Femur (tissue), 1 donor: ENCODE data around the gene UCKL1.
"Not testable (repeated sequence)": the region's sequence is repeated elsewhere in the genome, so short reads cannot be mapped to it uniquely, and the experiment has no call there.

Source experiments
- DNase-seq: peaks from one replicate; pipeline ENCODE4 v3.0.0-alpha.2; 2017

The UCKL1 gene

DNA sequence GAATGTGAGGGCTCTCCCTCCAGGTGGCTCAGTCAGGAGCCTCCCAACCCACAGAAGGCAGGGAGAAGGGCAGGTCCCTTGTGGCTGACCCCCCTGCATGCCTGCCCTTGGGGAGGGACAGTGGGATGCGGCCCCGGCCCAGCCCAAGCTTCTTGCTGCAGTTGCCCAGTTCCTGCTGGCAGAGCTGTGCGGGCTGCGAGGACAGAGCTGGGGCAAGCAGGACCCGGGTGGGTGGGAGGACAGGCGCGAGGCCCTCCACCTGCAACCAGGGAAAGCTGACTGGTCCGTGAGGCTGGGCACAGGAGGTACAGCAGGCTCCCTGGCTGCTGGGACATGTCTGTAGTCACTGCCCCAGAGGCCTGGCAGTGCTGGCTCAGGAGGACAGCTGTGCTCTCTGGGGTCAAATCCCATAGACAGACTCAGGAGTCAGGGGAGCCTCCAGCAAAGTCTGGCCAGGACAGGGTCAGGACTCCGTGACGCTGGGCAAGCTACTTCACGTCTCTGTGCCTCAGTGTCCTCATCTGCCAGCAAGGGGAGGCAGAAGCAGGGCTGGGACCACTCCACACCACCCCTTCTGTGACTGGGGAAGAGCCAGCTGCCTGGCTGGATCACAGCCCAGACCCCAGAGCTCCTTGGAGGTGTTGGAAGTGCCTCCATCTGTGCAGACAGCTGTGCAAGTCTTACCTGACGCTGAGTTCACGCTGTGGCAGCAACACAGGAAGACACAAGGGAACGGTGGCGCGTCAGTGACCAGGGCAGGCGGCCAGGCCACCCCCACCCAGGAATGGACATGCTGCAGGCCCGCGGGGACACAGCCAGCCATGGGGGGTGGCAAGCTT, 13.0 kb downstream of the UCKL1 start:
- no peak for DNase-seq

DNA sequence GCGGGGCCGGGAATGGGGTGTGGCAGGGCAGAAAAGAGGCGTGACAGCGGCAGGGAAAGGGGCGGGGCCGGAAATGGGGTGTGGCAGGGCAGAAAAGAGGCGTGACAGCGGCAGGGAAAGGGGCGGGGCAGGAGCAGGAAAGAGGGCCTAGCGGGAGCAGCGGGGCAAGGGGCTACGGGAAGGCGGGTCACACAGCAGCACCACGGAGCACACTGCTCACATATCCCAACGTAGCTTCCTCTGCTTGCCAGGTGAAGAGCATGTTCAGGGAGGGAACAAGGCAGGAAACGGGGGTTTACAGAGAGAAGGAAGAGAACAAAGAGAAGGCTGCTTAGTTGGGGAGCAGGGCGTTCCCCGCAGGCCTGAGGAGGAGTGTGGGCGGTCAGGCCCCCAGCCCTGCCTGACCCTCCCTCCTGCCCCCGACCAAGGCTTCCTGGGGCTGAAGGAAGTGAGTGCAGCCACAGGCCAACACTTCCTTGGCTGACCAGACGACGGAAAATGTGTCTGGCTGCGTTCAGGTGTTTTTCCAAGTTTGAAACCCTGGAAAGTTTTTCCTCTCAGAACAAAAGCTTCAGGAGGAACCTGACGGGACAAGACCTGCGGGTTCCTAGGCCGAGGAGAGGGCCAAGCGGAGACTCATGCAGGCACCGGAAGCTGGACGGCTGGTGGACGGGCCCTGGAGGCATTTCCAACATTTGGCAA, 13.8 kb downstream of the UCKL1 start:
- DNase-seq = peak; percentile 70

DNA sequence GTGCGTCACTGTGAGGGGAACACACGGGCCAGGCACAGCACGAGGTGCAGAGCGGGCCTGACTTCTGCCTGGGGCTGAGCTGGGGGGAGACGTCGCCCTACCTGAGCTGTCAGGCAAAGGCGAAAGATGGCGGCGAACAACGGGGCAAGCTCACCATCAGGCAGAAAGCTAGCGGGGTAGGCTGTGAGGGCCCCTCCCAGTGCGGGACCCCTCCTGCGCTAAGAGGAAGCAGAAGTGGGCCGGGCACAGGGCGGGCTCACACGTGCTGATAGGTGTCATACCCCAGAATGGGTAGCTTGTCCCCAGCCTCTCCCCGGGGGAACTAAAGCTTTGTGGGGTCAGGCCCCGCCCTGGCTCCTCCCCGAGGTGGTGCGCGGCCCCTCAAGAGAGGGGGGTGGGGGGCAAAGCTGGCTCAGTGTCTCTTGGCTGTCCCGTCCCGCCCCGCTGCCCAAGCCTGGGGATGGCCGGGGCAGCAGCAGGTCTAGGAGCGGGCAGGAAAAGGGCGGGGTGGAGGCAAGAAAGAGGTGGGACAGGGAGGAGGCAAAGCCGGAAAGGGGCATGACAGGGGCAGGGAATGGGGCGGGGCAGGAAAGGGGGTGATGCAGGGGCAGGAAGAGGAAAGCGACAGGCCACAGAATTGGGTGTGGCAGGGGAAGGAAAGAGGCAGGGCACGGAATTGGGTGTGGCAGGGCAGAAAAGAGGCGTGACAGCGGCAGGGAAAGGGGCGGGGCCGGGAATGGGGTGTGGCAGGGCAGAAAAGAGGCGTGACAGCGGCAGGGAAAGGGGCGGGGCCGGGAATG, 14.7 kb downstream of the UCKL1 start:
- peak; percentile 78 for DNase-seq

DNA sequence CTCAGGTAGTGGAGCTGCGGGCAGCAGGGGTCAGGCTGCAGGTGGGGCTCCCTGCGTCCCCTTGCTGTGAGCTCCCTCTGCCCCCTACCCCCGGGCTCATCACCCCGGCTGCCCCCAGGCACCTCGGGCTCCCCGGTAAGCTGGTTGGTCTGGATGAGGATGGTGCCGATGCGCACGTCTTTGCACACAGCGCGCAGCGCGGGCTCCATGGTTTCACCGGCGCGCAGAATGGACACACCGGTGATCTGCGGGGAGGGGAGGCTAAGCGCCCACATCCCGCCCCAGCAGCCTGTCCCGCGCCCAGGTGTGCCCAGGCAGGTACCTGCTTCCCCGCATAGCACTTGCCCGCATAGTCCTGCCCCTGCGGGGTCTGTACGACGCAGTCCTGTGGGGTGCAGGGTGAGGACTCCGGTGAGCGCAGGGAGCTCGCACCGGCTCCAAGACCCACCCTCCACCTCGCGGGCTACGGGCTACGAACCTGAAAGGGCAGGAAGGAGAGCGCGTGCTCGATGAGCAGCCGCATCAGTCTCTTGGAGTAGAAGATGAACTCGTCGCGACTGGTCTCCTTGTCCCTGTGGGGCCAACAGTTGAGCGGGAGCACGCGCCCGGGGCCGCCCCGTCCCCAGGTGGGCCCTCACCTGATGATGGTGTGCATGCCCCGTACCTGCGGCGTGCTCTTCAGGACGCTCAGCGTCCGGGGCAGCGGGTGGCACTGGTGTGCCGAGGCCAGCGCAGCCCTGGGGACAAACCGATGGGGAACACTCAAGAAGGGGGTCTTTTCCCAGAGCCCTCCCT, 15.5 kb downstream of the UCKL1 start:
- DNase-seq = peak; percentile 24

DNA sequence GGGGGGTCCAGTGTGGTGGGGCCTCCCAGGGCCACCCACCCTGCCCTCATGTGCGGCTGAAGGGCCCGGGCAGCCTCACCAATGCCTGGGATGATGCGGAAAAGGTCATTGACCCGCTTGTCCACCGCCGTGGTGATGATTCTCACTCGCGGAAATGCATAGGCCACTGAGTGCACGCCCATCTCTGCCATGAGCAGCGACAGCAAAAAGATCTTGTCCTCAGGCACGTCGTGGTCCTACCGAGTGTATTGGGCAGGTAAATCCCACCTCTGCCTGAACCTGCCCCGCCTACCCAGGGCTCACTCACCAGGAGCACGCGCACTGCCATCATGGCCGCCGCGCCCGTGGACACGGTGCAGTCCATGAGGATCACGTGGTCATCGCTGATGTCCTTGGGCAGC, 16.1 kb downstream of the UCKL1 start:
- peak; percentile 22 for DNase-seq

DNA sequence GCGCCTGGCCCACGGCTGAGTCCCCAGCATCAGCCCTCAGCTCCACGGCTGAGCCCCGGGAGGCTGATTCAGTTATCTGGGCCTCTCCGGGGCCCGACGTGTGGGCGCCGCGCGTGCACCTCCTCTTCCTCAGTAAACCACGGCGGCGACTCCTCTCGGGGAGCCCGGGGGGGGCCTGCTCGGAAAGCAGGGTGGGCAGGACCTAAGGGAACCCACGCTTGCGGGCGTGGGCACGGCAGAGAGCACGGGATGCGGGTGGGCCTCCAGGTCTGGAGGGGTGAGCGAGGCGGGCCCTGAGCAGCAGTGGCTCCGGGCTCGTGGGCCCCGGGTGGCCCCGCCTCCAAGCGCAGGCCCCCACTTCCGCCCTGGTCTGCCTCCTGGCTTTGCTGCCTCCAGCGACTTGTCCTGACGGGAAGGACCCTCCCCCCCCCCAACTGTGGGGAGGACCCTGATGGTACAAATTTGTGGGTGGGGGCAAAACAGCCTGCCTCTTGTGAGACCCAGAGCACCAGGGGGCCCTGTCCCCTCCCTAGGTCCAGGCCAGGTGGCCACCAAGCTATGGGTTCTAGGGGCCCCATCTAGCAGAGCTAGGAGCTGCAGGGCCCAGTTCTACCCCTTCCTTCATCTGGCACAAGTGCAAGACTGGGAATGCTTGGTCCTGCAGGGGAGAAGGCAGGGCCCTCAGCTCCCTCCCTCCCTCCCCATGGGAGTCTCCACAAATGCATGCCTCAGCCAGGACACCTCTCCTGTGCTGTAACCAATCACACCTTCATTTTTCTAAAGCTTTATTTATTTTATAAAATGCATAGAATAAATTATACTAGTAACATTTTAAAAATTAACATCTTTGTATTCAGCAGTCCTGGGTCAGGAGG, 16.9 kb downstream of the UCKL1 start:
- peak; percentile 36 for DNase-seq

DNA sequence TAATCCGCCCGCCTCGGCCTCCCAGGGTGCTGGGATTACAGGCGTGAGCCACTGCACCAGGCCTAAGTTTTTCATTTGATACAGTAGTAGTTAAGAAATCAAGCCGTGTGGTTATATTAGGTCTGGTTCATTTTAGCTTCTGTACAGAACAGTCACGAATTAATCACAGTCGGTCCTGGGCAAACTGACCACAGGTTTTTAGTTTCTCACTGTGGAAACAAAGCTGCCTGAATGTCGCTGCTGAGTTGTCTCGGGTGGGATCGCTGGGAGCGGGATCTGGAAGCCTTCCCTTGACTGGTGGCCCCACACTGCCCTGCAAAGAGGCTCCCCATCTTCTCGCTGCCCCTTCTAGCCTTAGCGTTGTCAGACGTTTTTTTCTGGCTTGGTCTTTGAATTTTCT, 18.6 kb downstream of the UCKL1 start:
- peak; percentile 22 for DNase-seq

DNA sequence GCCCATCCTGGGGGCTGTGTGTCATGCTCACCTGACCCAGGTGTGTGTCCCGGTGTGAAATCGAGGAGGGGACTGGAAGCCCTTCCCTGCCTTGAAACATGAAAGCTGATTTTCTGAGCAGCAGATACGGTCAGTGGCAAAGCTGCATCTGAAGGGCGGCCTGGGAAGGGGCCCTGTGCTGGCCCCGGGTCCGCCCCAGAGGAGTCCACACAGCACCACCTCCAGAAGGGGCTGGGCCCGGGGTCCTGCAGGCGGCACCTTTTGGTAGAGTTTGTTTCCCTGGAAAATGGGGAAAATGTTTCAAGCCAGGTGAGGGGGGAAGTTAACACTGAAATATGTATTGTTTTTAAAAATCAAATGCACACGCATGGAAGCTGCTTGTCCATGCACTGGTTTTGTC, 20.8 kb downstream of the UCKL1 start:
- no peak for DNase-seq

DNA sequence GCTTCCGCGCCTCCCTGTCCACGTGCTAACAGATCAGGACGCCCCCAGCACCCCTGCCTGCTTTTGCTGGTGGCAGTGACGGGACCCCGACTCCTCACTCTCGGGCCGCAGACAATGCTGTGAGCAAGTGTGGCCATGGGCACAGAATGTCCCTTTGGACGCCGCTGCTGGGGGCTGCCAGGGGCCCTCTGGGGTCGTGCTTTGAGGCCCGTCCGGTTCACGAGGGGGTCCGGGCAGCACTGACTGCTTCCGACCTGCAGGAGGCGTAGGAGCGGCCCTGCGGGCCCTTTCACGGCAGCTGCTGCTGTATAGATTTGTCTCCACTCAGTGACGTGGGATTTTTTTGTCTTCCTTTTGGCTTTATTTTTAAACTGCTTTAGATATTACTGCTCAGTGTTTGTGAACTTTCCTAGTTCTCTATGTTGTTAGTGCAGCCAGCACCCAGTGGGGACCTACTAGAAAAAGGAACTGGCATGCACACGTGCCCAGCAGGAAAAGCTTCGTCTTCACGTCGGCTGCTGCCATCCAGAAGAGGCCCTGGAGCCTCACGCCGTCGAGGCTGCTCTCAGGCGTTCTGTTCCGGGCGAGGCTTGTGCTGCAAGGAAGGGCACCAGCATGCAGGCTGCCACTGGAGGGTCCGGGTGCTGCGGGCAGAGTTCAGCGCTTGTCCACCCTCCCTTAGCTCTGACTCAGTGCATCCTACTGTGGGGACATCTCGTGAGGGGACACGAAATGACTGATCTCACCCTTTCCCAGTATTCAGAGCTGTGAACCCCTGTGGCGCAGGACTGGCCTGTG, 21.7 kb downstream of the UCKL1 start:
- no peak for DNase-seq

DNA sequence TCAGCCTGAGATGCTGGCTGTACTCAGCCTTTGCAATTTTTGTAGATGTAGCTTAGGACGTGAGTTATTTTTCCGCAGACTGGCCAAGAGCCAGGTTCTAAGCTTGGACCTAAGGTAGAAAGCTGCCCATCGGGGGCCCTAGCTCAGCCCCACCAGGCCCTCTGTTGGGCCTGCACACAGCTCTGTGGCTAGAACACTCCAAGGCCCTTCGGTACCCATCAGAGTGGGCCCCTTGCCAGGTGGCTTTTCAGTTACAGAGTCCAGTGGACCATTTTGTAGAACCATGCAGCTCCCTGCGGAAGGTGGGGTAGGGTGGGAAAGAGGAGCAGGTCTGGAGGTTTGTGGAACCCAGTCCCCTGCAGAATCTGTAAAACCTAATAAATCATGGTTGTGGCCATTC, 22.6 kb downstream of the UCKL1 start:
- no peak for DNase-seq

DNA sequence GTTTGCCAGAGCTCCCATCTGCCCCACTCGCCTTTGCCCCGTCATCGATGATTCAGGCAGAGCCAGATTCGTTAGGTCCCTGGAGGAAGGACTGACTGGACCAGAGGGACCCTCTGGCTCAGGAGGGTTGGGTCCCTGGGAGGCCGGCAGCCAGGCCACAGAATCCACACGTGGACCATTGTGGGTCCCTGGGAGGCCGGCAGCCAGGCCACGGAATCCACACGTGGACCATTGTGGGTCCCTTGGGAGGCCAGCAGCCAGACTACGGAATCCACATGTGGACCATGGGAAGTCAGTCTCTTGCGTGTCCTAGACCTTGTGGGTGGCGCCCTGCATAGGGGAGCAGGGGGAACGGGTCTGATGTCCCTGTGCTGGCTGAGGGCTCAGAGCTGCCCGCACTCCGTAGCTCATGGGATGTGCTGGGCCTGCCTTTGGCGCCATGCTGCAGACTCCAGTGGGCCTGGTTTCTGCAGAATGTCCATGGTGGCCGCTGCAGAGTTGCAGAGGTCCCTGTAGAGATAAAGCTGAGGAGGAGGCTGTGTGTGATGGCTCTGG, 23.5 kb downstream of the UCKL1 start:
- DNase-seq = no peak

DNA sequence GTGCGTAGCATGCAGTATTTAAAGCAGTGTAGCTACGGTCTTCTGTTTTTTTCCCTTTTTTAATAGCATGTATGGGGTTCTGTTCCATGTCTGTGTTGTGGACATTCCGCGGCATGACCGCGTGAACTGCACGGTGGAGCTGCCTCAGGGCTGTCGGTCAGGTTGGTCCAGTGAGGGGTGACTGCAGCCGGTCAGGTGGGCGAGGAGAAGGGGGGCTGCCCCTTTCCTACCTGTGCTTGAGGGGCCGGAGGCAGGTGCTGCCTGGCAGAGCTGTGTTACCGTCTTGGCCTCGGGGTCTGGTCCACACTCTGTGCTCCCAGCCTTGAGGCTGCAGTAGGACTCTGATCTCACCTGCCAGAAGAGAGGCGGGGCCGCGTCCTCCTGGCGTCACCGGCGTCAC, 24.5 kb downstream of the UCKL1 start:
- DNase-seq = no peak

DNA sequence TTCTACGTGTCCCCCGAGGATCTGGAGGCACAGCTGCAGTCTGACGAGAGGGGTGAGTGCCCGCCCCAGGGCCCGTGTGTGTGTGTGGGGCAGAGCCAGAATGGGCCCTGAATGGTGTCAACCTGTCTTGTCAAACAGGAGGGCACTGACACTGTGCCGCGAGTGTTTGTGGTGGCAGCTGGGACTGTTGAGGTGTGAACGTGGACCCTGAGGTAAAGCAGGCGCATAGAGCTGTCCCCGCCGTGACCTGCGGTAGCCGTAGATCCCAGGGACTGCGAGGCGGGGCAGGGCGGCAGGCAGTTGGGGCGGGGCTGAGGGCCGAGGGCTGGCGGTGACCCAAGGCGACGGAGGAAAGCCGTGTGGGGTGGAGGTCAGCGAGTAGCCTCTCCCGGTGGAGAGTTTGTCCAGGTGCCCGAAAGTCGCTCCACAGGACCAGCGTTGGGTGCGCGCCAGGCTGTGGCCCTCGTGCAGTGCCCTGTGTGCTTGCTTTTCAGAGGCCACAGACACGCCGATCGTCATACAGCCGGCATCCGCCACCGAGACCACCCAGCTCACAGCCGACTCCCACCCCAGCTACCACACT, 25.2 kb downstream of the UCKL1 start:
- no peak for DNase-seq

DNA sequence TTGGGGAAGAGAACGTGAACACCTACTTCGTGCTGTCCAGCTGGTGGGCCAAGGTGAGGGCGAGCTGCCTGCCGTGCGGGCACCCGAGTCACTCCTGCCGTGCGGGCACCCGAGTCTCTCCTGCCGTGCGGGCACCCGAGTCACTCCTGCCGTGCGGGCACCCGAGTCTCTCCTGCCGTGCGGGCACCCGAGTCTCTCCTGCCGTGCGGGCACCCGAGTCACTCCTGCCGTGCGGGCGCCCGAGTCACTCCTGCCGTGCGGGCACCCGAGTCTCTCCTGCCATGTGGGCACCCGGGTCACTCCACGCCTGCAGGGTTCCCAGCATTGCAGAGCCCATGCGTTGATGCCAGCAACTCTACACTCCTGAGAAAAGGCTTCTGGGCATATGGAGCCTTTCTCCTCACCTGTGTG, 26.7 kb downstream of the UCKL1 start:
- DNase-seq = not testable (repeated sequence)

DNA sequence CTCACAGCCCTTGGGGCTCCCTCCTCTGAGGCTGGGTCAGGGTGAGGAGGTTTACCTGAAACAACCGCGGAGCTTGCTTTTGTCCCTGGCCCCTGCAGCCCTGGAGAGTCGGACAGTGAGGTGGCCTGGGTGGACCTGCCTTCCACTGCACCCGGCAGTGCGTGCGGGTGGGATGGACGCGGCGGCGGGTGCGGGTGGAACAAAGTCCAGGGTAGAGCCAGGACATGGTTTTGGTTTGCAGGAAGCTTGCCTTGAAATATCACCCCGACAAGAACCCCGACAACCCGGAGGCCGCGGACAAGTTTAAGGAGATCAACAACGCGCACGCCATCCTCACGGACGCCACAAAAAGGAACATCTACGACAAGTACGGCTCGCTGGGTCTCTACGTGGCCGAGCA, 27.1 kb downstream of the UCKL1 start:
- no peak for DNase-seq

DNA sequence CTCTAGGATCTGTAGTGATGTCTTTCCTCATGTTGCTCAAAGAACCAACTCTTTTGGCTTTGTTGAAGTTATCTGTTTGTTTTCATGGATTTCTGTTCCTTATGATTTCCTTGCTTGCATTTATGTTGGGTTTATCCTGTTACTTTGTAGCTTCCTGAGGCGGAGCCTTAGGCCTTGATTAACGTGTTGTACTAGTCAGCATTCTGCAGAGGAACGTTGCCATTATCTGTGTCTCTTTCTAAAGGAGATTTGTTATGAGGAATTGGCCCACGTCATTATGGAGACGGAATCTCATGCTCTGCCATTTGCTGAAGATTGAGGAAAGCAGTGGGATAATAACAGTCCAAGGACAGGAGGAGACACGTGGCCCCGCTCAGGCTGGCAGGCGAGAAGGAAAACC, 29.9 kb downstream of the UCKL1 start:
- DNase-seq = no peak

DNA sequence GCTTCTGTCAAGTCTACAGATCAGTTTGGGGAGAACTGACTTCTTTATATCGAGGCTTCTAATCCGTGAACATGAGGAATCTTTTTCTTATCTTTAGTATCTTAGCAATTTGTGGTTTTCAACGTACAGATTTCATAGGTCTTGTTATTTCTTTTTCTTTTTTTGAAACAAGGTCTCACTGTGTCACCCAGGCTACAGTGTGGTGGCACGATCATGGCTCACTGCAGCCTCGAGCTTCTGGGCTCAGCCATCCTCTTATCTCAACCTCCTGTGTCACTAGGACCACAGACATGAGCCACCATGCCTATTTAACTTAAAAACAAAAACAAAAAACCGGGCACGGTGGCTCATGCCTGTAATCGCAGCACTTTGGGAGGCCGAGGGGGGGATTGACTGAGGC, 32.0 kb downstream of the UCKL1 start:
- DNase-seq = no peak

DNA sequence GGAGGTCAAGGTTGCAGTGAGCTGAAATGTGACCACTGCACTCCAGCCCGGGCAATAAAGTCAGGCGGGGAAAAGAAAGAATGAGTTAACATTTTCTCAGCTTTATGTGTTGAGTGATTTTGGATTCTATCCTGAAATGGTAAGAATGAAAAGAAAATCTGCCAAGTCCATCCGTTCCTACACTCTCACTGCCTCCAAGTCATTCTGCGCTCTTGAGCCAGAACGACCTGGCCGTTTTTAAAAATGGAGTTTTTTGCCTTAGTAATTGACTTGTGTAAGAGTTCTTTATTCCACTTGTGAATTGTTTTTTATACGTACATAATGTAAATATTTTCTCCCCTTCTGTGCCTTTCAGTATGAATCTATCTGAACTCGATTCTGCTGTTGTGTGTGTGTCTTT, 32.6 kb downstream of the UCKL1 start:
- no peak for DNase-seq

DNA sequence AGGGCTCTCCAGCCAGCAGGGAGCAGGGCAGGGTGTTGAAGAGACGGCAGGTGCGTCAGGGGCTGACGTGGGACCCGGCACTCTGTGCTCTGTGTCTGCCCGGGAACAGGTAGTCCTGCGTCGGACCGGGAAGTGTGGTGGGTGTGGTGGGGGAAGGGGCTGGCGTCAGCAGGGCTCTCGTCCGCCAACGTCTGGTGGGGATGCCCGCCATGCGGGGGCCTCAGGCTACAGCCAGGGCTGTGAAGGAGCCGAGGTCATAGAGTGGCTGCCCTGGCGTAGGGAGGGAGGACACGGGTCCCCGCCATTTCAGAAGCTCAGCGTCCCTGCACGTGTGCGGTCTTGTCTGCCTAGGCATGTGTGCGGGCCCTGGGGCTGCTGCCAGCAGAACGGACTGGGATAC, 36.0 kb downstream of the UCKL1 start:
- DNase-seq = no peak

DNA sequence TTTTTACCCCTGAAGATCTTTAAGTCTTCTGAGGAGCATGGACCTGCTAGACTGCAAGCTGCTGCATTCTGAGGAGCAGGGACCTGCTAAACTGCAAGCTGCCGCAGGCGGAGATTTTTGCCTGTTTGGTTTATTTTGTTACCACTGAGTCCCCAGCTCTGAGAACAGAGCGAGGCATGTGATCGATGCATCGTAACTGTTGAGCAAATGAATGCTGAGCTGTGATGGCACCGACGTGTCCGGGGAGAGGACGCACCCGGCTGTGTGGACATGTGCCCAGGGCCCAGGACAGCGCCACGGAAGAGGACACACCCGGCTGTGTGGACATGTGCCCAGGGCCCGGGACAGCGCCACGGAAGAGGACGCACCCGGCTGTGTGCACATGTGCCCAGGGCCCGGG, 37.1 kb downstream of the UCKL1 start:
- DNase-seq = no peak
